GM18909 (cell line): Measurements from ENCODE around the gene MKRN1.
A peak's percentile ranks its signal among the peaks of the same experiment; 100 is the strongest.
"Not testable (repeated sequence)": the region's sequence is repeated elsewhere in the genome, so short reads cannot be mapped to it uniquely, and the experiment has no call there.

ENCODE experiments used
- ATAC-seq: cut with Tn5 transposase; IDR thresholded peaks from one replicate; pipeline ENCODE4 v1.9.1; 2021; ENCODE audit warnings: mild to moderate bottlenecking; ENCODE audit not compliant: unreplicated experiment, poor library complexity

Gene MKRN1

GRCh38 chr7:140479062-140479738 is at the start of gene MKRN1:
TSS of gene MKRN1 (minus strand) at chr7:140479505. CDS start at chr7:140479344, 161 bp downstream.
- peak; percentile 97 for ATAC-seq

- ATAC-seq = no peak
These were observed 47.7 kb upstream of the MKRN1 start for GRCh38 chr7:140526787-140527664.

GRCh38 chr7:140526214-140526613 is 46.9 kb upstream of the MKRN1 start:
- ATAC-seq = no peak

- peak; percentile 52 for ATAC-seq
These were observed 46.4 kb upstream of the MKRN1 start for GRCh38 chr7:140525743-140526142.

GRCh38 chr7:140521421-140521820 is 42.1 kb upstream of the MKRN1 start:
- no peak for ATAC-seq

- no peak for ATAC-seq
These were observed 39.7 kb upstream of the MKRN1 start for GRCh38 chr7:140519007-140519399.

GRCh38 chr7:140518370-140519006 is 39.2 kb upstream of the MKRN1 start:
- ATAC-seq = no peak

- peak; percentile 65 for ATAC-seq
These were observed 38.5 kb upstream of the MKRN1 start for GRCh38 chr7:140517546-140518369.

- no peak for ATAC-seq
These were observed 33.2 kb upstream of the MKRN1 start for GRCh38 chr7:140512317-140513000.

GRCh38 chr7:140509789-140510188 is 30.5 kb upstream of the MKRN1 start:
- ATAC-seq = no peak

GRCh38 chr7:140507556-140507955 is 28.3 kb upstream of the MKRN1 start:
- not testable (repeated sequence) for ATAC-seq

GRCh38 chr7:140506788-140507464 is 27.6 kb upstream of the MKRN1 start:
- no peak for ATAC-seq

GRCh38 chr7:140501966-140502365 is 22.7 kb upstream of the MKRN1 start:
- no peak for ATAC-seq

- ATAC-seq = not testable (repeated sequence)
These were observed 18.5 kb upstream of the MKRN1 start for GRCh38 chr7:140497807-140498206.

- ATAC-seq = no peak
These were observed 18.0 kb upstream of the MKRN1 start for GRCh38 chr7:140497241-140497769.

- no peak for ATAC-seq
These were observed 16.3 kb upstream of the MKRN1 start for GRCh38 chr7:140495514-140496097.

- no peak for ATAC-seq
These were observed 15.6 kb upstream of the MKRN1 start for GRCh38 chr7:140494867-140495266.

- ATAC-seq = no peak
These were observed 9.7 kb upstream of the MKRN1 start for GRCh38 chr7:140489026-140489359.
